ENCODE measurements around the gene FBLN5. TPM values are rescaled to one million over a fixed set of nuclear protein-coding genes. Genes with fewer than 3 reads are reported as not detected.

Gene FBLN5
- total and polyA plus RNA-seq, 9 of the 15 experiments (the other 6 are each of a cell fraction or from before 2014, with no cell fraction given), result 0.11 to 0.22 TPM; not detected in 7

GRCh38 chr14:91857614-91858013, 89.9 kb downstream of the FBLN5 start (continued):
- TF ChIP-seq ZNF318 (IDR thresholded peaks at IDR 0.05; ENCODE audit: borderline replicate concordance in 1 of 2, low read depth in 1 of 2) (no peak), ZNF445 (CRISPR knock-in tag; IDR thresholded peaks at IDR 0.05; ENCODE audit: low read depth) (no peak), RBFOX2 (IDR thresholded peaks at IDR 0.05; ENCODE audit: low read depth, low read length) (no peak)

All from K562 (cell line).